ENCODE measurements around the gene P2RX1.

The P2RX1 gene

DNA sequence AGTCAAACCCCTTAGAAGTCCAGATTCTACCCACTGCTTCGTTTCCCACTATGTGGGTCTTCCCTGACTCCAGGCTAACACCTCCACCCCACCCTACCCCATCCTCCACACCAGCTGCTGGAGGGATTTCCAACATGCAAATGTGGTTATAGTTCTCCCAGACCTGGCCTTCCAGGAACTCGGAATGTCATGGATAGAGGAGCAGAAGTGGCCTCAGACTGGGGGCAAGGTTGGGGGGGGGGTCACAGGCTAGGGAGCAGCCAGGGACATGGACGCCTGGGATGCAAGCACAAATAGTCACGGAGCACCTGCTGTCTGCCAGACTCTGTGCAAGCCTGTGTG lies 25.4 kb downstream of the P2RX1 start:
- Histone ChIP-seq H3K9me3 (no peaks in the 10 kb centered on the region), H3K36me3 (peaks cover 7% of the 10 kb centered on the region), H3K4me1 (ENCODE audit: control insufficient read depth in 1 of 2, insufficient read depth in 1 of 2, low read depth in 1 of 2, low read length in 1 of 2) (peaks cover 63 to 91% of the 10 kb centered on the region in 2 experiments), H3K27me3 (peaks cover 5% of the 10 kb centered on the region), H3K27ac (no peak overlapping the region), H3K4me3 (ENCODE audit: low read depth in 1 of 2, low read length in 1 of 2) (peak overlapping the region in 1 of 2 experiments; percentile 98)
- TF ChIP-seq, protein P1, sequence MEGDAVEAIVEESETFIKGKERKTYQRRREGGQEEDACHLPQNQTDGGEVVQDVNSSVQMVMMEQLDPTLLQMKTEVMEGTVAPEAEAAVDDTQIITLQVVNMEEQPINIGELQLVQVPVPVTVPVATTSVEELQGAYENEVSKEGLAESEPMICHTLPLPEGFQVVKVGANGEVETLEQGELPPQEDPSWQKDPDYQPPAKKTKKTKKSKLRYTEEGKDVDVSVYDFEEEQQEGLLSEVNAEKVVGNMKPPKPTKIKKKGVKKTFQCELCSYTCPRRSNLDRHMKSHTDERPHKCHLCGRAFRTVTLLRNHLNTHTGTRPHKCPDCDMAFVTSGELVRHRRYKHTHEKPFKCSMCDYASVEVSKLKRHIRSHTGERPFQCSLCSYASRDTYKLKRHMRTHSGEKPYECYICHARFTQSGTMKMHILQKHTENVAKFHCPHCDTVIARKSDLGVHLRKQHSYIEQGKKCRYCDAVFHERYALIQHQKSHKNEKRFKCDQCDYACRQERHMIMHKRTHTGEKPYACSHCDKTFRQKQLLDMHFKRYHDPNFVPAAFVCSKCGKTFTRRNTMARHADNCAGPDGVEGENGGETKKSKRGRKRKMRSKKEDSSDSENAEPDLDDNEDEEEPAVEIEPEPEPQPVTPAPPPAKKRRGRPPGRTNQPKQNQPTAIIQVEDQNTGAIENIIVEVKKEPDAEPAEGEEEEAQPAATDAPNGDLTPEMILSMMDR (IDR thresholded peaks at IDR 0.05), result no peak

DNA sequence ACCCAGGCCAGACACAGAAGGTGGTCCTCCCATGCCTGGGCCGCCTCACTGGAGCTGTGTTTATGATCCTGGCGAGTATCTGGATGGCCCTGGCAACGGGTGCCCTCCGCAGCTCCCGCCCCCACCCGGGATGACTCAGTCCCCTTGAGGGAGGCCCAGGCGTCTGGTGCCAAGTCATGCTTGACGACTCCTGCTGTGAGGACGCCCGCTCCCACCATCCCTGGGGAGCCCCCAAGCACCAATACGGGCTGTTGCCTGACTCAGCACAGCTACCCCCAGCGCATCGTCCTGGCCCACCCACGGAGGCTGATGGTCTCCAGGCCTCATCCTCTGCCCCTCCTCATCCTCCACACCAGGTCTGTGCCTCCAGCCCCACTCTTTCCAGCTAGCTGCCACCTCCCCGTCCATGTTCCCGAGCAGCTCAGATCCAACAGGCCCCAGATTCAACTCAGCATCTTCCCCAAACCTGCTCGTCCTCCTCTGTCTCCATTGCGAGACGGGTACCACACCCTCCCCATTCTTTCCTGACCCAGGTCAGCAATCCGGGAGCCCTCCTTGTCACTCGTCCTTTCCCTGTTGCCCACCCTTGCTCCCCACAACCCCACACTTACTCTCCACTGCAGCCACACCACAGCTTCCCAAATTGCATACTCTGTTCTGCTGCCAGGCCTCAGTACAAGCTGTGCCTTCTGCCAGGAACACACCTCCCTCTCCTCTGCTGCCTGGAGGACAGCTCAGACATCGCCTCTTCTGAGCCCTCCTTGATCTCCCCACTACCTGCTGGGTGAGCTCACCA lies 26.0 kb downstream of the P2RX1 start:
- no peak overlapping the region for H3K27ac ChIP-seq
- peaks cover 5% of the 10 kb centered on the region for H3K27me3 ChIP-seq
- no peaks in the 10 kb centered on the region for H3K9me3 ChIP-seq
- peaks cover 66 to 91% of the 10 kb centered on the region in 2 experiments for H3K4me1 ChIP-seq (ENCODE audit: control insufficient read depth in 1 of 2, insufficient read depth in 1 of 2, low read depth in 1 of 2, low read length in 1 of 2)
- peak overlapping the region in 1 of 2 experiments; percentile 98 for H3K4me3 ChIP-seq (ENCODE audit: low read depth in 1 of 2, low read length in 1 of 2)
- TF ChIP-seq, protein P1 (IDR thresholded peaks at IDR 0.05), result no peak
- H3K36me3 ChIP-seq, result peaks cover 7% of the 10 kb centered on the region

DNA sequence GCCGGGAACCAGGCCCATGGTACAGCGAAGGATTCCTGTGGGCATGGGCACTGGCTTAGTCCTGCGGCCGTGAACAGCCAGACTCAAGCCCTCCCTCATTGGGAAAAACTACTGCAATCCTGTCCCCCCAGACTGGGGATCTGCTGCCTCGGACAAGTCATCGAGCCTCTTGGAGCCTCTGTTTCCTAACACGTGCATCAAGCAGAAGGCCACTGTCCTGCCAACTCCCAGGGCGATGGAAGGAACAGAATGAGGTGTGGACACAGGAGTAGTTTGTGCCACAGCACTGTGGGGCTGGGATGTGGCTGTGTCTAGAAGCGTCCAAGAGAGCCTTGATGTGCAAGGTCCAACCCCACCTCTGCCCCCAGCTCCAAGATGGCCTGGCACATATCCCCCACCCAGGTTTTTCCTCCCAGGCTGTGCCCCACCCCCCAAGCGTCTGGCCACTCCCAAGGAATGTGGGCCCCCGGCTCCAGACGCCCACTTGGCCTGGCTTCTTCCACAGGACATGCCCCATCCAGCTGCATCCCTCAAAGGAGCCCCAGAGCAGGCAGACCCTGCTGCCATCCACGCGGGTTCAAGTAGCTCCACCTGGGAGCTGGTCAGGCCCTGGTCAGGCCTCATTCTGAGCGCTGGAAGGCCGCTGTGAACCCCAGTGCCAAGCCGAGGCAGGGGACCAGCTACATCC lies 26.8 kb downstream of the P2RX1 start:
- Histone ChIP-seq H3K4me3 (ENCODE audit: low read depth in 1 of 2, low read length in 1 of 2) (no peak overlapping the region), H3K9me3 (no peaks in the 10 kb centered on the region), H3K4me1 (ENCODE audit: control insufficient read depth in 1 of 2, insufficient read depth in 1 of 2, low read depth in 1 of 2, low read length in 1 of 2) (peaks cover 59 to 89% of the 10 kb centered on the region in 2 experiments), H3K36me3 (peaks cover 10% of the 10 kb centered on the region), H3K27ac (no peak overlapping the region), H3K27me3 (peaks cover 5% of the 10 kb centered on the region)
- TF ChIP-seq, protein P1 (IDR thresholded peaks at IDR 0.05), result no peak

DNA sequence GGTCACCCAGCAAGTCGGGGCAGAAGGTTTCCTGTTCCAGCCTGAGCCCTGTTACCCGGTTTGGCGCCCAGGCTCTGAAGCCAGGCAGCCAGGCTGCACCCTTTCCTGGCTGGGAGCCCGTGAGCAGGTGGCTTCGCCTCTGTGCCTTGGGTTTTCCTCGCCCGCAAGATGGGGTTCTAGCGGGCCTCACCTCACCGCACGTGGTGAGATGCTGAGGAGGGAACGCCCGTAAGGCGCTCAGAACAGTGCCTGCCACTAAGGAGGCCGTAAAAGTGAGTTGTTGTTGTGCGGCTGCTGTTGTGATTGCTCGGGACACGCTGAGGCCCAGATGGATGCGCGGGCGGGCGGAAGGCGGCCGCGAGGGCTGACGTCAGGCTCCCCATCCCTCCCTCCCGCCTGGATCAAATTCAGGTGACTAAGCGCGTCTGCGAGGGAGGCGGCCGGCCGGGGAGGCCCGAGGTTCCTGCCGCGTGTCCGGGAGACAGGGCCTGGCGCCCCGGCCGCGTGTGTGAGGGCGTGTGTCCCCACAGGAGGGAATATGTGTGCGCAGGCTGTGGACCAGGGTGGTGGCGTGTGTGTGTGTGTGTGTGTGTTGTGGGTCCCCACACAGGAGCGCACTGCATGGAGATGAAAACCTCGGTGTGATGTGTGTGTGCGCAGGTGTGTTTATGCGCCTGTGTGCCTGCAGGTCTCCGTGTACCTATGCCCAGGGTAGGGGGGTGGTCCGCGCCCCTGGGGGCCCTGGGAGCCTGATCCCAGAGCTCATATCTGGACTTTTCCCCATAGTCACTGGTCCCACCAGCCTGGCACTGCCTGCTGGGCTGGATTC lies 27.7 kb downstream of the P2RX1 start:
- no peaks in the 10 kb centered on the region for H3K9me3 ChIP-seq
- peaks cover 19% of the 10 kb centered on the region for H3K36me3 ChIP-seq
- peak overlapping the region; percentile 95 for H3K27ac ChIP-seq
- peaks cover 5% of the 10 kb centered on the region for H3K27me3 ChIP-seq
- peak overlapping the region in 1 of 2 experiments; percentile 14 for H3K4me3 ChIP-seq (ENCODE audit: low read depth in 1 of 2, low read length in 1 of 2)
- TF ChIP-seq, protein P1 (IDR thresholded peaks at IDR 0.05), result no peak
- peaks cover 50 to 80% of the 10 kb centered on the region in 2 experiments for H3K4me1 ChIP-seq (ENCODE audit: control insufficient read depth in 1 of 2, insufficient read depth in 1 of 2, low read depth in 1 of 2, low read length in 1 of 2)

DNA sequence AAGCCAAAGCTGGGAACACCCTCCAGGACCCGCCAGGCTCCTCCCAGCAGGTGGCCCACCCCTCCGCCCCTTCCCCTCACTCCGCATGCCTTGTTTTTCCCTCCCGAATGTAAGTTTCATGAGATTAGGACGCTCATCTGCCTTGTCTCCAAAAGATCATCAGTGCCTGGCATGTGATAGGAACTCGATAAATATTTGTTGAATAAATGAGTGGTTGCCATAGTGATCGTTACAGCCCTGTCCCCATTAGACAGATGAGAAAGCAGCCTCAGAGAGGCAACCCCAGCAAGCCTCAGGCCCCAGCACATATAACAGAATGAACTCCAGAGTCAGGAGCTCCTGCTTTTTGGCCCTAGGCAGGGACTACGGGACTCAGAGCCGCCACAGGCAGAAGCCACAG lies 28.5 kb downstream of the P2RX1 start:
- peaks cover 26% of the 10 kb centered on the region for H3K36me3 ChIP-seq
- H3K9me3 ChIP-seq, result no peaks in the 10 kb centered on the region
- H3K4me3 ChIP-seq (ENCODE audit: low read depth in 1 of 2, low read length in 1 of 2), result peak overlapping the region; percentile 49 to 64
- H3K27me3 ChIP-seq, result peaks cover 5% of the 10 kb centered on the region
- TF ChIP-seq, protein P1 (IDR thresholded peaks at IDR 0.05), result no peak
- H3K4me1 ChIP-seq (ENCODE audit: control insufficient read depth in 1 of 2, insufficient read depth in 1 of 2, low read depth in 1 of 2, low read length in 1 of 2), result peaks cover 47 to 75% of the 10 kb centered on the region in 2 experiments
- H3K27ac ChIP-seq, result peak overlapping the region; percentile 95

Data from neutrophil (primary cell).